SU-DHL-6 (cell line): Measurements from ENCODE around the gene LSM8.

Source experiments
- CTCF ChIP-seq: fragments of 200-600 bp; sonication (generic); IDR thresholded peaks from one replicate; pipeline ENCODE4 v1.5.1; 2017; ENCODE audit warnings: antibody characterized with exemption, mild to moderate bottlenecking, low read length, moderate library complexity; ENCODE audit not compliant: insufficient read depth, poor library complexity, severe bottlenecking
- EZH2phosphoT487 ChIP-seq: fragments of 200-600 bp; sonication (generic), shearing (Covaris generic); conservative IDR thresholded peaks from 2 replicates; pipeline ENCODE4 v1.6.1; 2018; ENCODE audit warnings: mild to moderate bottlenecking, antibody characterized with exemption, low read length, moderate library complexity, mixed read lengths

DNA sequence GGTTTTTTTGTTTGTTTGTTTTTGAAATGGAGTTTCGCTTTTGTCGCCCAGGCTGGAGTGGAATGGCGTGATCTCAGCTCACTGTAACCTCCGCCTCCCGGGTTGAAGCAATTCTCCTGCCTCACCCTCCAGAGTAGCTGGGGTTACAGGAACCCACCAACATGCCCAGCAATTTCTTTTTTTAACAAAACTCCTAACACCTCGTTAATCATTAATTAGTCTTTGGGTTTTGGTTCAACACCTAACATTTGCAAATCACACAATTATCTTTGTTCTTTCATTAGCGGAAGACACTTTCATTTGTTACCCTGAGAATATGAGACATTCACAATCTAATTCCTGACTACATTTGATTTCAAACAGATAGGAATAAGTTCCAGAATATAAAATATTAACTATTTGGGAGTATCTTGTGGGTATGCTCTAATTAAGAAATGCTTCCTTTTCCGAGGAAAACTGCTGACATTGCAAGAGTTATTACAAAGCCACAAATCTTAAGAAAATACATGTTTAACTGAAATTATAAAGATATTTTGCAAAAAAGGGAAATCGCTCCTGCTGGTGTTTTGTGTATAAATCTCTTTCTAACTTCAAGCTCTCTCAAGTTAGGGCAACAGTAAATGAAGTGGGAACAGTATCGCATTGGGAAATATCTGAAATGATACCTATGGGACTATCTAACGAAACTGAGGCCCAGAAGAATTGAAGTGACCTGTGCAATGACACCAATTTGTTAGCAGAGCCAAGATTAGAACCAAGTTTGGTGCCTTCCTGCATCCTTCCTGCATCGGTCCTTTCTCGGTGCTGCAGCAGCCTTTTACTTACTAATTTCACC is 1.2 kb upstream of the LSM8 start:
- TF ChIP-seq EZH2phosphoT487 (no peak), CTCF (no peak)
